Measurements from ENCODE around the gene ERCC2.
A peak's percentile ranks its signal among the peaks of the same experiment; 100 is the strongest.

ERCC2 gene

DNA sequence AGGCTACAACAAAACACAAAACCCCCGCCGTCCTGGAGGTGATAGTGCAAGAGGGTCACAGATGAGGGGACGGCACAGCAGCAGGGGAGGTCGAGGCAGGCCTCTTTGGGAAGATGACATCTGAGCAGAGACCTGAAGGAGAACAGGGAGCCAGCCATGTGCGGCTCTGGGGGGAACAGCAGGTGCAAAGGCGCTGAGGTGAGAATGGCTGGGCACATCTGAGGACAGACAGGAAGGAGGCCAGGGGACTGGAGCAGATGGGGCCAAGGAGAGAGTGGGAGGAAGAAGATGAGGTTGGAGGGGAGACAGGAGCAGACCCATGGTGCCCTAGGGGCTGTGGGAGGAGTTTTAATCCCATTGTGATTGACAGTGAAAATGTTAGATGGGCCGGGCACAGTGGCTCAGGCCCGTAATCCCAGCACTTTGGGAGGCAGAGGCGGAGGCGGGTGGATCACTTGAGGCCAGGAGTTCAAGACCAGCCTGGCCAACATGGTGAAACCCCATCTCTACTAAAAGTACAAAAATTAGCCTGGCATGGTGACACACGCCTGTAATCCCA, 45.9 kb downstream of the ERCC2 start:
- no peak overlapping the region for H3K4me3 ChIP-seq (replicated peaks; ENCODE audit: low read depth, low read length)
- DNase-seq (ENCODE audit: extremely low read depth, low read depth) = no peak

DNA sequence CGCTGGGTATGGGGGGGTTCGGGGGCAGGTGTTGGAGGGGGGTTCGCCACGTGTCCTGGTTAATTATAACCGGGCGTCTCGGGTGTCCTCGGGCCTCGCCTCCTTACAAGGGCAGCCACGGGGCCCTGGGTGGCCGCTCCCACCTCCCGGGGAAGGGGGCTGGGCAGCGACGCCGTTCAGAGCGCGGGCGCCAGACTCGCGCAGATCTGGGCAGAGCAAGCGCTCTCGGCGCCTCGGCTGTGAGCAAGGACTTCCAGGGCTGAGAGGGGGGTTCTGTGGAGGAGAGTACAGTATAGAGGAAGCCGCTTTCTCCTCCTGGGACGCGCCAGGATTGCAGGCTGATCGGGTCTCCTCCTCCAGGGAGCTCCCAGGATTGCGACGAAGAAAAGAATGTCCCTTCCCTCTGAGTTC, 46.7 kb downstream of the ERCC2 start:
- peak overlapping the region; percentile 15; the same call in 1 of the 2 replicates for H3K4me3 ChIP-seq (replicated peaks; ENCODE audit: low read depth, low read length)
- DNase-seq (ENCODE audit: extremely low read depth, low read depth) = no peak
- TF ChIP-seq, protein P1, sequence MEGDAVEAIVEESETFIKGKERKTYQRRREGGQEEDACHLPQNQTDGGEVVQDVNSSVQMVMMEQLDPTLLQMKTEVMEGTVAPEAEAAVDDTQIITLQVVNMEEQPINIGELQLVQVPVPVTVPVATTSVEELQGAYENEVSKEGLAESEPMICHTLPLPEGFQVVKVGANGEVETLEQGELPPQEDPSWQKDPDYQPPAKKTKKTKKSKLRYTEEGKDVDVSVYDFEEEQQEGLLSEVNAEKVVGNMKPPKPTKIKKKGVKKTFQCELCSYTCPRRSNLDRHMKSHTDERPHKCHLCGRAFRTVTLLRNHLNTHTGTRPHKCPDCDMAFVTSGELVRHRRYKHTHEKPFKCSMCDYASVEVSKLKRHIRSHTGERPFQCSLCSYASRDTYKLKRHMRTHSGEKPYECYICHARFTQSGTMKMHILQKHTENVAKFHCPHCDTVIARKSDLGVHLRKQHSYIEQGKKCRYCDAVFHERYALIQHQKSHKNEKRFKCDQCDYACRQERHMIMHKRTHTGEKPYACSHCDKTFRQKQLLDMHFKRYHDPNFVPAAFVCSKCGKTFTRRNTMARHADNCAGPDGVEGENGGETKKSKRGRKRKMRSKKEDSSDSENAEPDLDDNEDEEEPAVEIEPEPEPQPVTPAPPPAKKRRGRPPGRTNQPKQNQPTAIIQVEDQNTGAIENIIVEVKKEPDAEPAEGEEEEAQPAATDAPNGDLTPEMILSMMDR (IDR thresholded peaks at IDR 0.05; ENCODE audit: low read depth, low read length, missing control alignments) = no peak

More for the DNA sequence above, 45.9 kb downstream of the ERCC2 start:
- TF ChIP-seq, protein P1 (IDR thresholded peaks at IDR 0.05; ENCODE audit: low read depth, low read length, missing control alignments) = no peak

DNA sequence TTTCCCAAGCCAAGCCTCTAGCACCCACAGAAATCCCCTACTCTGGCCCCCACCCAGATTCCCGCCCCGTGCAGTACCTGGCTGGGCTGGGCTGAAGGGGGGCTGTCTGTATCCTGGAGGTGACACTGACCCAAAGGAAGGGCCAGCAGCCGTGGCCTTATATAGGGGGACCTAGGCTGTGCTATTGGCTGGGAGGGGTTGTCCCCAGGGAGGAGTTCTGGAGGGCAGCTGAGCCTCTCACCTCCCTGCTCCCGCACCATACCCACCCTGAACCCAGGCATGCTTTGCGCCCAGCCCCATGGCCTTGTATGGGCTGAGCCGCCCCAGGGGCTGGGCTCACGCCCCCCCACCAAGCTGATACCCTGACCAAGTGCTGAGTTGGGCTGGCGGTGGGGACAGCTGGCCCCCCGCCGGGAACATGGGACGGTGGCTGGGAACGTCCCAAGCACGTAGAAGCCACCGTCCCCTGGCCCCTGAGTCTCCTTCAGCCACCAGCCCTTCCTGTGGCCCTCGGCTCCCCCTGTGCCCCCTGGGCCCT, 47.6 kb downstream of the ERCC2 start, which contains the start of gene CKM:
Gene CKM, minus strand, starts transcription at position 132 of the 538 bp plus-strand sequence. CDS start 3,162 bp downstream, outside the sequence.
- H3K4me3 ChIP-seq (replicated peaks; ENCODE audit: low read depth, low read length) = peak within 1 kb of the TSS; percentile 15; the same call in 1 of the 2 replicates
- TF ChIP-seq, protein P1 (IDR thresholded peaks at IDR 0.05; ENCODE audit: low read depth, low read length, missing control alignments) = no peak
- DNase-seq (ENCODE audit: extremely low read depth, low read depth) = no peak

DNA sequence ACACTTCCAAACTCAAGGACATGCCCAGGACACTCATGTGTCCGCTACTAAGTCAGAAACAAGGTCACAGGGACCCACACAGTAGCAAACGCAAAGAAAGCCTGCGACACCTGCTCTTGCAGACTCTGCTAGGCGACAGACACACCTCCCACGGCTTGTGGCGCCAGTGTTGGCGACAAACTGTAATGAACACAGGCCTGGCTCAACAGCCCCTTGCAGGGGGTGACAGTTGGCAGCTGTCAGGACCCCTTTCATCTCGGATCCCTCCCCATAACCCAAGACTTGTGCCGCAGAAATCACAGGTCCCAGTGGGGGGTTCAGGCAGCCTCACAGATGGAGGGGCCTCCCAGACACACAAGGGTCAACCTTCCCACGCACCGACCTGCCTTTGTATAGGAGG, 48.1 kb downstream of the ERCC2 start:
- DNase-seq (ENCODE audit: extremely low read depth, low read depth) = no peak

DNA sequence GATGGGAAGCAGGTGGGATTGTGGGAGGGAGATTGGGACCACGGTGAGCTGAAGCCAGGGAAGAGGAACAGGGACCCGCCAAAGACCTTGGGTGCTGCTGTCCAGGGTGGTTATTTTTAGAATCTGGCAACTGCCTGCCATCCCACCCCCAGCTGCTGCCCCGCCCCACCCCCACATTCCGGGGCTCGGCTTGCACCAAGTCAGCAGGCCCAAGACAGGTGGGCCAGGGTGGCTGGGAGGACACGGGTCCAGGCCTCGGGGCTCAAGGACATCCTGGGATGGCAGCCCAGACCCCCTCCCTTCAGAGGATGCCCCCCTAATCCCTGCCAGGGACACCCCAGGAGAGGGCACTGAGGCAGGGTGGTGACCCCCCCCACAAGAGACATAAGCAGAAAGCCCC, 48.5 kb downstream of the ERCC2 start:
- H3K4me3 ChIP-seq (replicated peaks; ENCODE audit: low read depth, low read length) = no peak overlapping the region
- DNase-seq (ENCODE audit: extremely low read depth, low read depth) = no peak
- TF ChIP-seq, protein P1 (IDR thresholded peaks at IDR 0.05; ENCODE audit: low read depth, low read length, missing control alignments) = no peak

More for the DNA sequence above, 48.1 kb downstream of the ERCC2 start:
- H3K4me3 ChIP-seq (replicated peaks; ENCODE audit: low read depth, low read length) = no peak overlapping the region
- TF ChIP-seq, protein P1 (IDR thresholded peaks at IDR 0.05; ENCODE audit: low read depth, low read length, missing control alignments) = no peak

DNA sequence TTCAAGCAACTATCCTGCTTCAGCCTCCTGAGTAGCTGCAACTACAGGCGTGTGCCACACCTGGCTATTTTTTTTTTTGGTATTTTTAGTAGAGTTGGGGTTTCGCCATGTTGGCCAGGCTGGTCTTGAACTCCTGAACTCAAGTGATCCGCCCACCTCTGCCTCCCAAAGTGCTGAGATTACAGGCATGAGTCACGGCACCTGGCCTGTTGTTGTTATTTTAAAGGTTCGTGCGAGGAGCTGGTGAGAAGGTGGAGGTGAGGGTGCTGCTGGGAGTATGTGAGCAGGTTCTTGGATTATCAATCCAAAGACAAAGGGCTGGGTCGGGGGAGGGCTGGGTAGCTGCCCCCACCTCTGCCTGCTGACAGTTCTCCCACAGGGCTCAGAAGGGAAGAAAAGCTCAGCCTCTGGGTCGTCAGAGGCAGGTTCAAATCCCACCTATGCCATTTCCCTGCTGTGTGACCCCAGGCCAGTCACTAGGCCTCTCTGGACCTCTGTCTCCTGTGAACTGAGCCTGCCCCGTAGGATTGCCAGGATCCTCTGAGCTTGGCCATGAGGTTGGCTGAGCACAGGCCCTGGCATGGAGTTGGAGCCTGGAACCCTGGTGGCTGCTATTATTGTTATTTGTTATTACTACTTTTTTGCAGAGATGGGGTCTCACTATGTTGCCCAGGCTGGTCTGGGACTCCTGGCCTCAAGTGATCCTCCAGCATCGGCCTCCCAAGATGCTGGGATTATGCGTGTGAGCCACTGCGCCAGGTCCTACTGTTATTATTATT, 49.2 kb downstream of the ERCC2 start:
- DNase-seq (ENCODE audit: extremely low read depth, low read depth) = no peak
- TF ChIP-seq, protein P1 (IDR thresholded peaks at IDR 0.05; ENCODE audit: low read depth, low read length, missing control alignments) = no peak
- H3K4me3 ChIP-seq (replicated peaks; ENCODE audit: low read depth, low read length) = no peak overlapping the region
